OCI-M1 (cell line): ENCODE data around the gene USP3.

Experiments used
- DNase-seq: peaks from one replicate; lab custom pipeline; 2025; lab: John Stamatoyannopoulos, UW

USP3 gene, protein sequence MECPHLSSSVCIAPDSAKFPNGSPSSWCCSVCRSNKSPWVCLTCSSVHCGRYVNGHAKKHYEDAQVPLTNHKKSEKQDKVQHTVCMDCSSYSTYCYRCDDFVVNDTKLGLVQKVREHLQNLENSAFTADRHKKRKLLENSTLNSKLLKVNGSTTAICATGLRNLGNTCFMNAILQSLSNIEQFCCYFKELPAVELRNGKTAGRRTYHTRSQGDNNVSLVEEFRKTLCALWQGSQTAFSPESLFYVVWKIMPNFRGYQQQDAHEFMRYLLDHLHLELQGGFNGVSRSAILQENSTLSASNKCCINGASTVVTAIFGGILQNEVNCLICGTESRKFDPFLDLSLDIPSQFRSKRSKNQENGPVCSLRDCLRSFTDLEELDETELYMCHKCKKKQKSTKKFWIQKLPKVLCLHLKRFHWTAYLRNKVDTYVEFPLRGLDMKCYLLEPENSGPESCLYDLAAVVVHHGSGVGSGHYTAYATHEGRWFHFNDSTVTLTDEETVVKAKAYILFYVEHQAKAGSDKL

DNA sequence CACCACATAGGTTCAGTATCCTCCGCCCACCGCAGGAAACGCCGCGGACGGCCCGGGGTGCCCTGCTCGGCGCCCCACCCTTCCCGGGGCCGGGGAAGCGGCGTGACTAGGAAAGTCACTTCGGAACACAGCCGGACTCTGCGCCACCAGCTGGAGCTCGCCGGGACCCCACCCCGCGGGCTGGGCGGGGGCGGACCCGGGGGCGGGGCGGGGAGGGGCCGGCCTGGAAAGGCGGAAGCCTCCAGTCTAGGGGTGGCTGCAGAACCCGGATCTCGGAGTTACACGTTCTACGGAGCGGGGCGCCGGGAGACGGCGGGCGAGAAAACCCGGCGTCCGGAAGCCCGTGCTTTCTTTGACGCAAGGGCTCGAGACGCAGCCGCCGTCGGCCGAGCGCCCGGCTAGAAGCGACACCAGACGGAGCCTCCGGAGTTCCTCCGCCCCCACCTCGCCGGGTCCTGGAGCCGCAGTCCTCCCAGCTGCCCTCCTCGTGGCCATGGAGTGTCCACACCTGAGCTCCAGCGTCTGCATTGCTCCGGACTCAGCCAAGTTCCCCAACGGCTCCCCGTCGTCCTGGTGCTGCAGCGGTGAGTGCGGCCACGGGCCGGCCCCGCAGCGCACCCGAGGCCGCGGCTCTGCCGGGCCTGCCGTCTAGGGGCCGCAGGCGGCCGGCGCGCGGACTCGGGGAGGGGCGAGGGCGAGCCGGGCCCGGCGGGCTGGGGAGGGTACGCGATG, at the start of gene USP3:
TSS of gene USP3 (plus strand) at position 347 of the 732 bp plus-strand sequence. CDS start at position 494, 147 bp downstream.
- DNase-seq = peak; percentile 95

DNA sequence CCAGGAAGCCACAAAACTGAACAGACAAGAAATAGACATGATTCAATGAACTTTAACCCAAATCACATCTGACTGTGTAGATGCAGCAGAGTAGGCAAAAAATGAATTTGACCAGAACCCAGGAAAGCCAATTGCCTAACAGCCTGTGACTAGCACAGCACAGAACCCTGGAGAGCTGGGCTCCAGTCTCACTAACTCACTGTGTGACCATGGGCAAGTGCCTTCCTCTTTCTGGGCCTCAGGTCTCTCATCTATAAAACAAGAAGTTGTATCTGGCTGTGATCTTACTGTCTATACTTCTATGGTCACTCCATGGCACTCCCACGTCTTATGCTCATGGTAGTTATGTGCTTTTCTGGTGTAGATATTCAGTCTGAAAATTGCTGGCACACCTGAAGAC, 48.1 kb upstream of the USP3 start:
- DNase-seq = peak; percentile 12

DNA sequence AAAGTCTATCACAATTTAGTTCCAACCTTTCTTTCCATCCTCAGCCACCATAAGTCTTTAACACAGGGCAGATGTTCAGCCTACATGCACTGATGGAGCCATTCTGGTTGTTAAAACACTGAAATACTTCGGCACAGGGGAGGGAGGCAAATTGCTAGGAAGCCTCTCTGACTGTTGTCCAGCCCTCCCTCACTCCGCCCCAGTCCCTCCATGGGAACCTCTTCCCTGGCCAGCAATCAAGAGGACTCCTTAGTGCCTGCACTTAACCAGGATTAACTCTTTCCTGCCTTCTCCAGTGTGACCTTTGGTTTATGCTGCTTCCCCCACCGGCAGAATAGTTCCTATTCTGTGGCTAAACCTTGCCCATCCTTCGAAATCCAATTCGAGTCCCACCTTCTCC, 47.0 kb upstream of the USP3 start:
- no peak for DNase-seq

GRCh38 chr15:63458026-63458425, 46.4 kb upstream of the USP3 start:
- DNase-seq = no peak

GRCh38 chr15:63458794-63459395, 45.5 kb upstream of the USP3 start:
- no peak for DNase-seq

- no peak for DNase-seq
These were observed 43.9 kb upstream of the USP3 start for GRCh38 chr15:63460210-63461155.

DNA sequence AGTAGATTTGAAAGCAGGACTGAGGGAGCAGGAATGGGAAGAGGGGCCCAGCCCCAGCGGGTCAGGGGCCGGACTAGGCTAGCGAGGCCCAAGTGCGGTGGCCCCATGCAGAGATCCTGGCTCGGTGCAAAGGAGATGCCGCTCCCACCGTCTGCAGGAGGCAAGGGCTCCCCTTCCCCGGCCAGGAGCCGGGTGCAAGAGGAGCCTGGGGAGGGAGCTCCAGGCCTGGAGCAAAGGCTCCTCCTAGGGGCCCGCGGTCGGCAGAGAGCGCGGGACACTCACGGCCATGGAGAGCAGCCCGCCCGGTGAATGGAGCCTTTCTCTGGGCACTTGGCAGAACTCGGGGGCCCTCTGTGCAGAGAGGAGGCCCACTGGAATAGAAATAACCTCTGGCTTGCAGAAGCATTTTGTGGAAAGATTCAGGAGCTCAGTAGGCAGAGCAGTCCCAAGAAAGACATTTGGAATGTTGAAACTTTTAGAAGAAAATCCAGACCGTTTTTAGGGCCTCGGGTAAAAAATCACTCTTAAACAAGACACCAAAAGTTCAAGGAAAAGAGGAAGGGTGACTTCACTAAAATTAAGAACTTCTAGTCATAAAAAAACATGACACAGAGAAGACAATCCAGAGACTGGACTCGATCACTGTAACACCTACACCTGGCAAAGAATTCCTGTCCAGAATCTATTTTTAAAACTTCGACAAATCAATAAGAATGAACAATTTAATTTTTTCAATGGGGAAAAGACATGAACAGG, 43.0 kb upstream of the USP3 start:
- peak; percentile 18 for DNase-seq

DNA sequence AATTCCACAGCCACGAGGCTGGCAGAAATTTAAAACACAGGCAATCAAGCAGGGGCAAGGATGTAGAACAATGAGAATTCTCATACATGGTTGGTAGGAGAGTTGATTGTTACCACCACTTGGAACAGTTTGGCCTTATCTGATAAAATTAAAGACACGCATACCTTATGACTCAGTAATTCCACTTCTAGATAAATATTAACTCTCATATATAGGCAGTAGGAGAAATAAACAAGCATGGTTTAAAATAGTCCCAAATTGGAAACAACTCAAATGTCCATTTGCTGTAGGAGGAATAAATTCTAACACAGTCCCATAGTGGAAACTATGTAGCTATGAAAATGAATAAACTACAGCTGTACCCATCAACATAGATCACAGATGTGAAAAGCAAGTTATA, 42.3 kb upstream of the USP3 start:
- DNase-seq = peak; percentile 31

- DNase-seq = no peak
These were observed 41.4 kb upstream of the USP3 start for GRCh38 chr15:63463036-63463435.

- DNase-seq = no peak
These were observed 40.6 kb upstream of the USP3 start for GRCh38 chr15:63463793-63464192.

DNA sequence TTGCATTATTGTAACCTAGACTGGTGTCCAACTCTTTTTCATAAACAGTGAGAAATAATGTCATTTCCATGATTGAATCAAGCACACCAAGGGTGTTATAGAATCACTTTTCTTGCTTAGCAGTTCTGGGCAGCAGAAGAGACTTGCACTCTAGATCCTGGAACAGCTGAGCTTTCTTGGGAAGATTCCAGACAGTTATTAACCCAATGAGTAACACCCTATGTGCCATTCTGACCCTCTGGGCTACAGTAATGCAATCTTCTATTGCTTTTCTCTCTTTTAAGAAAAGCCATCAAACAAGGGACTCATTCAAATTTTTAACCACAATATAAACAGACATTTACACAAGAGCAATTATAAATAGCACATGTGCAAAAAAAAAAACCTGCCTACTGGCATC, 39.3 kb upstream of the USP3 start:
- DNase-seq = no peak

DNA sequence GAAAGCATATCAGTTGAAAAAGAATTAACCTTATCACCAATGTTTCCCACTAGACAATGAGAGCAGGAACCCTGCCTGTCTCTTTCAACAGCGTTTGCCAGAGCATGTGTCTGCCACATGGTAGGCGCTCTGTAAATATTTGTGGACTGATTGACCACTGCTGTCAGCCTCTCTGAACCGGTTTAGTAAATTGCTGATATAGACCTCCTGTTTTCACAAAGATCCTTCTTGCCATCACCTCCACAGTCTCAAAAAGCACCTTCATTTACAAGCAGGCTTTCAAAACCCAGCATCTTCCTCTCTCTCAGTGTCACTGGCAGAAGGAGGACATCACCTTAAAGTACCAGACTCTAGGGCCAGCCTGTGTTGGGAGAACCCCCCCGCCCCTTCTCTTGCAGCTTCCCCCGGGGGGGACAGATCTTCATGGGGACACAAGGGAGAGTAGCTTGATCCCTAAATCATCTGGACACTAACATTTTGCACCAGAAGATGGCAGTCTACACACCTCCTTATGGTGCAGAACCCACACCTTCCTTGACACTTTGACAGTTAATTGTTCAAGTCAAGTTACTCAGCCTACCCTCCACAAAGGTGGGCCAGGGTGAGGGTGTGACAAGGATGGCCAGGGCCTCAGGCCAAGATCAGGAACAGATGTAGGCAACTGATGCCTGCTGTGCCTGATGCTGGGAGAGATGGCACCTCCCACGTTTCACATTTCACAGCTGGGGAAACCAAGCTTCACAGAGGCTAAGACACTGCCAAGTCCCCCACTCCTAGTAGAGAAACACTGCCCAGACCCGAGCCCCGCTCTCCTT, 37.8 kb upstream of the USP3 start:
- peak; percentile 81 for DNase-seq

GRCh38 chr15:63469190-63469589, 35.2 kb upstream of the USP3 start:
- no peak for DNase-seq

GRCh38 chr15:63469984-63470383, 34.4 kb upstream of the USP3 start:
- no peak for DNase-seq

DNA sequence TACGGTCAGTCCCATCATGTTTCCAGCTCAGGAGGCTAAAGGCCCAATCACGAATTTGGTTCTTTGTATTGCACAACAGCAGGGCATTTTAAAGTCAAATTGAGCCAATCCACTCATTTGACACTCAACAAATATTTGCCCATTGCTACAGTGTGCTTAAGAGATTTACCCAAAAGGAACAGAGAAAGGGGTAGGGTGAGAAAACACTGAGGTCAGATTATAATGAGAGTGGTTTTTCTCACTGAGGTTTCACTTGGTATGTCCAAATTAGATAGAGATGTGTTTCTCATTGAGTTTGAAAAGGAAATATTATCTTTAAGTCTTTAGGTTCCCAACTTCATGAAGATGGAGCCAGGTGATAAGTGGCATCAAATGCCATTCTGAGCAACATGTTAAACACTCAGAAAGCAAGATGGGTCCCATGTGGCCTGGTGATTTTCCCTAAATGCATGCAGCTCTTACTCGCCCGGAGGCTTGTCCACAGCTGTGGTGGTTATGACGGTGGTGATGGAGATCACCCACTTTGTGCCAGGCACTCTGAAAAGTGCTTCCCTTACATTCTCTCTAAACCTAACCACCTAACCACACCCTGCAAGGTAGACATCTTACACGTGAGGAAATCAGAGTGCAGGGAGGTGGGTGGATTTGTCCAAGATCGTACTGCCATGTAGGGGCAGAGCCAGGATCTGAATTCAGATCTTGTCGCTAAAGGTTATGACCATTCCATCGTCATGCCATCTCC, 31.2 kb upstream of the USP3 start:
- no peak for DNase-seq

- DNase-seq = no peak
These were observed 30.7 kb upstream of the USP3 start for GRCh38 chr15:63473749-63473998.

- DNase-seq = no peak
These were observed 30.2 kb upstream of the USP3 start for GRCh38 chr15:63473999-63474809.

GRCh38 chr15:63474810-63475316, 29.5 kb upstream of the USP3 start:
- DNase-seq = no peak
